CD14-positive monocyte (primary cell): ENCODE data around the gene UBE2E2. TPM values are rescaled to one million over a fixed set of nuclear protein-coding genes. Genes with fewer than 3 reads are reported as not detected.

Experiments used
- DNase-seq, 3 donors: peaks; one replicate each; pipeline ENCODE4 v3.0.0-alpha.2; 2011 to 2022
- H2AFZ ChIP-seq: 2 replicates; pipeline ENCODE4 v1.6.0; 2012; ENCODE audit warnings: mild to moderate bottlenecking, low read depth, low read length, inconsistent platforms; ENCODE audit not compliant: insufficient read depth, poor library complexity, severe bottlenecking
- H3K27ac ChIP-seq, 2 donors: 1 replicate in 1 of 2; 2 replicates in 1 of 2; pipeline ENCODE4 v1.5.1; 2012 to 2013; ENCODE audit warnings: low read length in 2 of 2, control low read depth in 1 of 2, inconsistent platforms in 1 of 2, low read depth in 1 of 2, mild to moderate bottlenecking in 1 of 2
- H3K27me3 ChIP-seq, 2 donors: one replicate each; pipeline versions ENCODE4 v1.6.0 to v1.6.1; 2011 to 2013; ENCODE audit warnings: low read length in 2 of 2; ENCODE audit not compliant: control insufficient read depth in 2 of 2, insufficient read depth in 2 of 2
- H3K36me3 ChIP-seq, 2 donors: replicated peaks in 1 of 2; 1 replicate in 1 of 2; 2 replicates in 1 of 2; pipeline versions ENCODE4 v1.5.1 to v1.6.1; 2012 to 2013; ENCODE audit warnings: low read length in 2 of 2, control low read depth in 1 of 2, inconsistent platforms in 1 of 2, mild to moderate bottlenecking in 1 of 2; ENCODE audit not compliant: insufficient read depth in 2 of 2, control insufficient read depth in 1 of 2
- H3K4me1 ChIP-seq, 2 donors: 1 replicate in 1 of 2; 2 replicates in 1 of 2; pipeline versions ENCODE4 v1.5.1 to v1.6.1; 2012 to 2013; ENCODE audit warnings: low read length in 2 of 2, control low read depth in 1 of 2, inconsistent platforms in 1 of 2, mild to moderate bottlenecking in 1 of 2, moderate library complexity in 1 of 2; ENCODE audit not compliant: insufficient read depth in 2 of 2, control insufficient read depth in 1 of 2
- H3K4me2 ChIP-seq: replicated peaks from 2 replicates; pipeline ENCODE3; 2012; ENCODE audit warnings: low read length, moderate library complexity, mild to moderate bottlenecking; ENCODE audit not compliant: poor library complexity, severe bottlenecking; ENCODE audit errors: extremely low read depth
- H3K4me3 ChIP-seq, 3 experiments: fragments of 200-600 bp in 1 of 3; sonication (generic) in 1 of 3; replicated peaks in 1 of 3; 1 replicate in 2 of 3; 2 replicates in 1 of 3; pipeline ENCODE4 v1.5.1; 2011 to 2013; ENCODE audit warnings: low read length in 3 of 3, mild to moderate bottlenecking in 3 of 3, control low read depth in 2 of 3, low read depth in 2 of 3, inconsistent platforms in 1 of 3, moderate library complexity in 1 of 3
- H3K79me2 ChIP-seq: 2 replicates; pipeline ENCODE4 v1.6.0; 2012; ENCODE audit warnings: mild to moderate bottlenecking, control low read depth, inconsistent platforms, low read length, moderate library complexity; ENCODE audit not compliant: insufficient read depth
- H3K9ac ChIP-seq: 2 replicates; pipeline ENCODE4 v1.6.0; 2017; ENCODE audit warnings: low read length, mild to moderate bottlenecking; ENCODE audit not compliant: insufficient read depth, poor library complexity, severe bottlenecking
- H3K9me3 ChIP-seq, 2 donors: replicated peaks in 1 of 2; 1 replicate in 1 of 2; 2 replicates in 1 of 2; pipeline versions ENCODE4 v1.5.1 to v1.6.1; 2012 to 2013; ENCODE audit warnings: low read length in 2 of 2, control low read depth in 1 of 2; ENCODE audit not compliant: control insufficient read depth in 1 of 2, insufficient read depth in 1 of 2
- H4K20me1 ChIP-seq: 2 replicates; pipeline ENCODE4 v1.6.0; 2012; ENCODE audit warnings: mild to moderate bottlenecking, low read length, control low read depth, moderate library complexity; ENCODE audit not compliant: insufficient read depth
- H3K27ac Mint-ChIP-seq, 7 donors: one replicate each; pipeline ENCODE4 v1.8.0; 2020; ENCODE audit warnings: mild to moderate bottlenecking in 7 of 7, mixed read lengths in 7 of 7, moderate library complexity in 6 of 7, inconsistent platforms in 2 of 7
- H3K27me3 Mint-ChIP-seq, 3 donors: one replicate each; pipeline ENCODE4 v1.8.0; 2021 to 2022; ENCODE audit warnings: low read depth in 3 of 3, mild to moderate bottlenecking in 3 of 3, mixed read lengths in 3 of 3, moderate library complexity in 3 of 3, inconsistent platforms in 1 of 3
- H3K36me3 Mint-ChIP-seq, 2 donors: one replicate each; pipeline ENCODE4 v1.8.0; 2020; ENCODE audit warnings: mixed read lengths in 2 of 2, inconsistent platforms in 1 of 2, mild to moderate bottlenecking in 1 of 2
- H3K4me1 Mint-ChIP-seq: one replicate; pipeline ENCODE4 v1.8.0; 2020; ENCODE audit warnings: mild to moderate bottlenecking, mixed read lengths
- H3K4me3 Mint-ChIP-seq, 2 donors: one replicate each; pipeline ENCODE4 v1.8.0; 2020; ENCODE audit warnings: mild to moderate bottlenecking in 2 of 2, mixed read lengths in 2 of 2, moderate library complexity in 1 of 2
- H3K9me3 Mint-ChIP-seq, 7 donors: one replicate each; pipeline ENCODE4 v1.8.0; 2020 to 2022; ENCODE audit warnings: mixed read lengths in 7 of 7, mild to moderate bottlenecking in 6 of 7, moderate library complexity in 6 of 7, inconsistent platforms in 2 of 7
- CTCF ChIP-seq: fragments of 200-600 bp; IDR thresholded peaks from one replicate; pipeline ENCODE4 v1.8.0; 2022; ENCODE audit warnings: antibody characterized with exemption, mild to moderate bottlenecking
- WGBS: methylation state at CpG from one replicate; pipeline ENCODE4 v1.1.5; 2013; ENCODE audit warnings: missing lambda C conversion rate; ENCODE audit not compliant: insufficient coverage; 5-methylcytosine and 5-hydroxymethylcytosine counted together
- intact Hi-C, 2 donors: fragments of 100-400 bp; cut with micrococcal nuclease; formaldehyde crosslinking; loops; one replicate each; pipeline versions ENCODE4 v1.15.0 to v1.15.1; 2023
- polyA plus RNA-seq, 3 donors: library from polyadenylated mRNA; depleted of rRNA in 1 of 3; unstranded in 2 of 3; stranded (reverse) in 1 of 3; fragments of 300-500 nt in 2 of 3; fragments of >200 nt in 1 of 3; fragmentation: Illumina TruSeq in 2 of 3; gene quantifications; 1 replicate in 2 of 3; 2 replicates in 1 of 3; pipeline ENCODE4 v1.2.3, GENCODE V29; 2012 to 2021

UBE2E2 gene
- polyA plus RNA-seq, 3 donors = 25.8 to 78.0 (median 66.3) TPM

- H3K4me3 Mint-ChIP-seq = no peak overlapping the region
- no peak for DNase-seq
- intact Hi-C loops = no loop called here
These were observed 257.9 kb downstream of the UBE2E2 start for GRCh38 chr3:23461069-23461468.

GRCh38 chr3:23463791-23464190 is 260.7 kb downstream of the UBE2E2 start:
- no peaks in the 10 kb centered on the region for H3K79me2 ChIP-seq
- H4K20me1 ChIP-seq = peaks cover 20% of the 10 kb centered on the region
- no peak for TF ChIP-seq CTCF
- no peak for DNase-seq
- no peak overlapping the region for H3K4me3 Mint-ChIP-seq
- H3K9me3 Mint-ChIP-seq = peaks cover 4 to 13% (median 10%) of the 10 kb centered on the region in 7 donors
- peaks cover 5% of the 10 kb centered on the region in 2 donors for H3K9me3 ChIP-seq
- H3K4me3 ChIP-seq = no peak overlapping the region
- no CpG with 5 or more reads among the region's 3 CpGs for WGBS
- no peaks in the 10 kb centered on the region for H3K27me3 ChIP-seq
- no peak overlapping the region for H3K9ac ChIP-seq
- H3K27me3 Mint-ChIP-seq = no peaks in the 10 kb centered on the region
- no peak overlapping the region for H3K4me2 ChIP-seq
- no peak overlapping the region for H2AFZ ChIP-seq
- intact Hi-C loops = no loop called here
- peaks cover 3% of the 10 kb centered on the region for H3K4me1 Mint-ChIP-seq
- H3K4me1 ChIP-seq = no peaks in the 10 kb centered on the region
- H3K27ac Mint-ChIP-seq = no peak overlapping the region
- no peak overlapping the region for H3K27ac ChIP-seq
- peaks cover 0 to 3% of the 10 kb centered on the region in 2 donors for H3K36me3 Mint-ChIP-seq
- no peaks in the 10 kb centered on the region for H3K36me3 ChIP-seq

More at GRCh38 chr3:23461069-23461468, 257.9 kb downstream of the UBE2E2 start:
- no CpG with 5 or more reads among the region's 3 CpGs for WGBS
- Histone ChIP-seq H3K79me2 (no peaks in the 10 kb centered on the region), H3K27ac (no peak overlapping the region), H3K4me2 (no peak overlapping the region), H3K27me3 (no peaks in the 10 kb centered on the region), H4K20me1 (peaks cover 20% of the 10 kb centered on the region), H3K9ac (no peak overlapping the region), H3K9me3 (no peaks in the 10 kb centered on the region), H2AFZ (no peak overlapping the region), H3K4me1 (no peaks in the 10 kb centered on the region), H3K4me3 (no peak overlapping the region), H3K36me3 (no peaks in the 10 kb centered on the region)
- no peak for TF ChIP-seq CTCF
- H3K9me3 Mint-ChIP-seq = peaks cover 0 to 4% (median 2%) of the 10 kb centered on the region in 7 donors
- peaks cover 4% of the 10 kb centered on the region for H3K4me1 Mint-ChIP-seq
- H3K27ac Mint-ChIP-seq = no peak overlapping the region
- peaks cover 0 to 2% of the 10 kb centered on the region in 2 donors for H3K36me3 Mint-ChIP-seq
- H3K27me3 Mint-ChIP-seq = no peaks in the 10 kb centered on the region
